ENCODE results near the gene TSC22D4. TPM values are rescaled to one million over a fixed set of nuclear protein-coding genes. Genes with fewer than 3 reads are reported as not detected.
A peak's percentile ranks its signal among the peaks of the same experiment; 100 is the strongest.

Gene TSC22D4
- total RNA-seq (2011; cell fraction: chromatin; rRNA removed; ENCODE audit: low replicate concordance), result 30.5 and 88.7 TPM in 2 replicates
- total RNA-seq (2011; cell fraction: nucleolus; rRNA removed), result 56.8 and 60.5 TPM in 2 replicates
- 38.6 and 57.1 TPM in 2 replicates for total RNA-seq (2011; cell fraction: nucleoplasm; rRNA removed)
- total RNA-seq (2014; rRNA removed) (77.6 and 102 TPM in 2 replicates), total RNA-seq (2014; rRNA removed; fragmentation: Illumina TruSeq; extraction: Trizol) (10.1 and 13.1 TPM in 2 replicates), total RNA-seq (2015; rRNA removed; fragmentation: Illumina TruSeq; extraction: Trizol) (31.3 and 33.9 TPM in 2 replicates), total RNA-seq (2021) (102 and 107 TPM in 2 replicates), polyA plus RNA-seq (2011; rRNA removed) (14.2 and 18.8 TPM in 2 replicates), polyA plus RNA-seq (2014; fragmentation: Illumina TruSeq; extraction: Trizol) (28.7 and 51.7 TPM in 2 replicates), polyA plus RNA-seq (2014; fragmentation: Nextera tagmentation; extraction: Ambion mirVana) (under 1 TPM; 0.37 to 0.92 TPM), polyA plus RNA-seq (2014; rRNA removed) (57.9 and 61.0 TPM in 2 replicates), polyA minus RNA-seq (2011; rRNA and poly(A)+ RNA removed) (5.5 and 9.6 TPM in 2 replicates), Bru-seq, nascent RNA (percentile 78 among the genes with signal in this experiment), BruChase-seq, experiment 1, labeled RNA remaining after a 2-hour chase (percentile 78 among the genes with signal in this experiment), BruChase-seq, experiment 2, labeled RNA remaining after a 6-hour chase (percentile 85 among the genes with signal in this experiment)
- polyA plus RNA-seq (2011; cell fraction: cytosol; rRNA removed), result 13.0 and 47.0 TPM in 2 replicates
- 22.1 and 53.6 TPM in 2 replicates for polyA plus RNA-seq (2011; cell fraction: nucleus; rRNA removed)
- 64.9 and 107 TPM in 2 replicates for polyA plus RNA-seq (2012)
- 24.5 and 26.5 TPM in 2 replicates for polyA minus RNA-seq (2011; cell fraction: cytosol; rRNA and poly(A)+ RNA removed)
- 10.0 and 13.5 TPM in 2 replicates for polyA minus RNA-seq (2011; cell fraction: nucleus; rRNA and poly(A)+ RNA removed)
- long read RNA-seq, experiment 1, transcript TSC22D4-202 (5 exons, 1,469 nt), result major isoform, 15 of 210 reads
- long read RNA-seq, experiment 1, transcript TSC22D4-201 (5 exons, 2,383 nt), result minor isoform, 11 of 210 reads
- long read RNA-seq, experiment 1, partial matches to known transcripts, result 124 of 210 reads
- long read RNA-seq, experiment 1, other reads (novel, unspliced or antisense), result 60 of 210 reads
- long read RNA-seq, experiment 2, transcript TSC22D4-202 (5 exons, 1,469 nt), result minor isoform, 7 of 175 reads
- long read RNA-seq, experiment 2, transcript TSC22D4-201 (5 exons, 2,383 nt), result major isoform, 59 of 175 reads
- long read RNA-seq, experiment 2, partial matches to known transcripts, result 41 of 175 reads
- long read RNA-seq, experiment 2, other reads (novel, unspliced or antisense), result 68 of 175 reads
- long read RNA-seq, experiment 3, transcript TSC22D4-202 (5 exons, 1,469 nt), result major isoform, 7 of 11 reads
- long read RNA-seq, experiment 3, partial matches to known transcripts, result 1 of 11 reads
- long read RNA-seq, experiment 3, other reads (novel, unspliced or antisense), result 3 of 11 reads

DNA sequence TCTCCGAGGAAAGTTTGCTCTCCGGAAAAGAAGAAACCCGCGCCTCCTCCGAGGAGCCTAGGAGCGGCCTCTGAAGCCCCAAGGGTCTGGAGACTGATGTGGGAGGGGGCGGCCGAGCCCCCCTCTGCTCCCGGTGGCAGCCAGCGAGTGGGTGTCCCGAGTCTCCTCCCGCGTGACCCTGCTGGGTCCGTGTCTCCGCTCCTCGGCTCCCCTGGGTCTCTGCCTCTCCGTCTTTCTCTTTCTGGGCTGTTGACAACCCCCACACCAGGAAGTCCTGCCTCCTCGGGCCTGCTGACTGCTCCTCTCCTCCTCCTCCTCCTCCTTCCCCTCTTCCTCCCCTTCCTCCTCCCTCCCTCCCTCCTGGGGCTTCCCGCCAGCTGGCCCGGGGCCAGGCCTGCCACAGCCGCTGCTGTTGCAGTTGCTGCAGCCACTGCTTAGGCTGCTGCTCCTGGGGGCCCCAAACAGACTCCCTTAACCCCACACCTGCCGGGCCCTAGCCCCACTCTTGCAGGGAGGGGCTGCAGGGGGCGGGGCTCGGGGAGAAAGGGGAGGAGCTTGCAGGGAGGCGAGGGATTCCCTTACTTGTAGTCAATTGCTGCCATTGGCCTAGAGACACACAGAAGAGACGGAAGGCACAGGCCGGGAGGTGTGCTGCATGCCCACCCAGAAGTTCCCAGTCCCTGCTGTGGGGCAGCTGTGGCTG lies at the start of gene TSC22D4:
Gene TSC22D4, minus strand, starts transcription at position 257 of the 703 bp plus-strand sequence. CDS start 1,176 bp downstream, outside the sequence.
- H3K4me3 ChIP-seq, result peak within 1 kb of the TSS; percentile 86
- peak; percentile 97 for FAIRE-seq
- peaks cover 48% of the 10 kb centered on the region for H3K79me2 ChIP-seq (ENCODE audit: control insufficient read depth, insufficient read depth, low read length)
- 0% methylated on average over 23 of the region's 27 CpGs for WGBS (ENCODE audit: insufficient coverage, low coverage, missing lambda C conversion rate)
- H3K9me3 ChIP-seq (replicated peaks; ENCODE audit: control insufficient read depth, insufficient read depth, low read depth, low read length), result no peaks in the 10 kb centered on the region
- POLR2A ChIA-PET, result interaction anchor here (0.6 to 1.1 kb wide), 9 partner anchors 9 to 450 kb away, joined by 3 to 6 read pairs (median 3); partner anchors contain the start of genes AGFG2, MEPCE and PPP1R35
- peak; percentile 82 for ATAC-seq
- CTCF ChIA-PET (ENCODE audit: low intra/inter-chr PET ratio), result interaction anchor here (0.7 to 1.6 kb wide), 5 partner anchors 9 to 556 kb away, joined by 3 to 5 read pairs (median 3); no protein-coding TSS in a partner anchor
- BruUV-seq (replicated peaks), result no TSS peak
- H3K9me1 ChIP-seq (ENCODE audit: control insufficient read depth, insufficient read depth, low read length), result no peaks in the 10 kb centered on the region
- peaks cover 32% of the 10 kb centered on the region for H3K36me3 ChIP-seq (ENCODE audit: control insufficient read depth, insufficient read depth, low read length)
- intact Hi-C loops (cut with micrococcal nuclease), result no loop called here
- H4K20me1 ChIP-seq (replicated peaks; ENCODE audit: control insufficient read depth, insufficient read depth, low read length), result peaks cover 19% of the 10 kb centered on the region; the same call in 1 of the 2 replicates
- H3K27ac ChIP-seq (ENCODE audit: extremely low read depth, low read depth, low read length), result peak within 1 kb of the TSS; percentile 82
- H3K4me2 ChIP-seq (ENCODE audit: insufficient read depth, low read length), result peak within 1 kb of the TSS; percentile 86
- H2AFZ ChIP-seq (ENCODE audit: low read depth, low read length), result peak within 1 kb of the TSS; percentile 87
- H3K27me3 ChIP-seq (ENCODE audit: control insufficient read depth in 2 of 2, insufficient read depth in 2 of 2, low read length in 2 of 2), result no peaks in the 10 kb centered on the region
- H3K9ac ChIP-seq (ENCODE audit: insufficient read depth in 1 of 2, low read depth in 2 of 2, low read length in 2 of 2), result peak within 1 kb of the TSS; percentile 76 to 94
- peaks cover 33 to 77% of the 10 kb centered on the region in 2 experiments for H3K4me1 ChIP-seq (replicated peaks in 1 of 2; ENCODE audit: control insufficient read depth in 2 of 2, insufficient read depth in 2 of 2, low read length in 2 of 2)
- peak; percentile 90 to 98 (median 93) for DNase-seq (ENCODE audit: extremely low read depth in 1 of 4, low spot score in 3 of 4)
- in situ Hi-C loops (cut with MboI), result no loop called here
- no peak for TF ChIP-seq ZNF354B (CRISPR knock-in tag; IDR thresholded peaks at IDR 0.05)
- TF ChIP-seq, protein P1, sequence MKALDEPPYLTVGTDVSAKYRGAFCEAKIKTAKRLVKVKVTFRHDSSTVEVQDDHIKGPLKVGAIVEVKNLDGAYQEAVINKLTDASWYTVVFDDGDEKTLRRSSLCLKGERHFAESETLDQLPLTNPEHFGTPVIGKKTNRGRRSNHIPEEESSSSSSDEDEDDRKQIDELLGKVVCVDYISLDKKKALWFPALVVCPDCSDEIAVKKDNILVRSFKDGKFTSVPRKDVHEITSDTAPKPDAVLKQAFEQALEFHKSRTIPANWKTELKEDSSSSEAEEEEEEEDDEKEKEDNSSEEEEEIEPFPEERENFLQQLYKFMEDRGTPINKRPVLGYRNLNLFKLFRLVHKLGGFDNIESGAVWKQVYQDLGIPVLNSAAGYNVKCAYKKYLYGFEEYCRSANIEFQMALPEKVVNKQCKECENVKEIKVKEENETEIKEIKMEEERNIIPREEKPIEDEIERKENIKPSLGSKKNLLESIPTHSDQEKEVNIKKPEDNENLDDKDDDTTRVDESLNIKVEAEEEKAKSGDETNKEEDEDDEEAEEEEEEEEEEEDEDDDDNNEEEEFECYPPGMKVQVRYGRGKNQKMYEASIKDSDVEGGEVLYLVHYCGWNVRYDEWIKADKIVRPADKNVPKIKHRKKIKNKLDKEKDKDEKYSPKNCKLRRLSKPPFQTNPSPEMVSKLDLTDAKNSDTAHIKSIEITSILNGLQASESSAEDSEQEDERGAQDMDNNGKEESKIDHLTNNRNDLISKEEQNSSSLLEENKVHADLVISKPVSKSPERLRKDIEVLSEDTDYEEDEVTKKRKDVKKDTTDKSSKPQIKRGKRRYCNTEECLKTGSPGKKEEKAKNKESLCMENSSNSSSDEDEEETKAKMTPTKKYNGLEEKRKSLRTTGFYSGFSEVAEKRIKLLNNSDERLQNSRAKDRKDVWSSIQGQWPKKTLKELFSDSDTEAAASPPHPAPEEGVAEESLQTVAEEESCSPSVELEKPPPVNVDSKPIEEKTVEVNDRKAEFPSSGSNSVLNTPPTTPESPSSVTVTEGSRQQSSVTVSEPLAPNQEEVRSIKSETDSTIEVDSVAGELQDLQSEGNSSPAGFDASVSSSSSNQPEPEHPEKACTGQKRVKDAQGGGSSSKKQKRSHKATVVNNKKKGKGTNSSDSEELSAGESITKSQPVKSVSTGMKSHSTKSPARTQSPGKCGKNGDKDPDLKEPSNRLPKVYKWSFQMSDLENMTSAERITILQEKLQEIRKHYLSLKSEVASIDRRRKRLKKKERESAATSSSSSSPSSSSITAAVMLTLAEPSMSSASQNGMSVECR (CRISPR knock-in tag; IDR thresholded peaks at IDR 0.05), result peak; percentile 83; the same call in 1 of the 2 replicates
- peak; percentile 40 for TF ChIP-seq NUFIP1 (IDR thresholded peaks at IDR 0.05; ENCODE audit: partially characterized antibody)
- peak; percentile 77 for TF ChIP-seq PHF20 (IDR thresholded peaks at IDR 0.05; ENCODE audit: partially characterized antibody)
- TF ChIP-seq, protein P2, sequence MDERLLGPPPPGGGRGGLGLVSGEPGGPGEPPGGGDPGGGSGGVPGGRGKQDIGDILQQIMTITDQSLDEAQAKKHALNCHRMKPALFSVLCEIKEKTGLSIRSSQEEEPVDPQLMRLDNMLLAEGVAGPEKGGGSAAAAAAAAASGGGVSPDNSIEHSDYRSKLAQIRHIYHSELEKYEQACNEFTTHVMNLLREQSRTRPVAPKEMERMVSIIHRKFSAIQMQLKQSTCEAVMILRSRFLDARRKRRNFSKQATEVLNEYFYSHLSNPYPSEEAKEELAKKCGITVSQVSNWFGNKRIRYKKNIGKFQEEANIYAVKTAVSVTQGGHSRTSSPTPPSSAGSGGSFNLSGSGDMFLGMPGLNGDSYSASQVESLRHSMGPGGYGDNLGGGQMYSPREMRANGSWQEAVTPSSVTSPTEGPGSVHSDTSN (CRISPR knock-in tag; IDR thresholded peaks at IDR 0.05; ENCODE audit: low read depth), result no peak
- TF ChIP-seq, protein P2 (tag; conservative IDR thresholded peaks at IDR 0.05; ENCODE audit: low read depth), result peak; percentile 63
- peak; percentile 87 for TF ChIP-seq ZBTB7A (IDR thresholded peaks at IDR 0.05; ENCODE audit: borderline replicate concordance, control insufficient read depth, low read depth, low read length)

Measured in K562 (cell line).